SK-N-MC (cell line): ENCODE measurements around the gene APBA2.

ENCODE experiments used
- DNase-seq: peaks from one replicate; pipeline ENCODE4 v3.0.0-alpha.2; 2011; ENCODE audit warnings: low read depth, low spot score
- H3K27ac ChIP-seq: fragments of 200-600 bp; sonication (generic); 2 replicates; pipeline ENCODE4 v1.5.1; 2016; ENCODE audit warnings: mixed run types
- H3K36me3 ChIP-seq: fragments of 200-600 bp; sonication (generic); 2 replicates; pipeline ENCODE4 v1.6.1; 2017; ENCODE audit warnings: antibody characterized with exemption, low read length, mixed read lengths; ENCODE audit not compliant: insufficient read depth
- H3K4me3 ChIP-seq: fragments of 200-600 bp; sonication (generic); 2 replicates; pipeline ENCODE4 v1.5.1; 2016
- H3K9ac ChIP-seq: fragments of 200-600 bp; sonication (generic); 2 replicates; pipeline ENCODE4 v1.8.0; 2017; ENCODE audit warnings: mixed run types, mixed read lengths; ENCODE audit not compliant: insufficient read length
- H3K9me3 ChIP-seq: fragments of 200-600 bp; sonication (generic); 2 replicates; pipeline ENCODE4 v1.6.1; 2017; ENCODE audit warnings: low read depth, mild to moderate bottlenecking, antibody characterized with exemption, low read length, moderate library complexity, mixed read lengths
- EZH2 ChIP-seq: fragments of 200-600 bp; sonication (generic); IDR thresholded peaks from one replicate; pipeline ENCODE4 v1.6.1; 2017; ENCODE audit warnings: antibody characterized with exemption
- FOXP2 ChIP-seq: optimal IDR thresholded peaks from 2 replicates; pipeline ENCODE3; 2011; ENCODE audit warnings: mild to moderate bottlenecking, moderate library complexity; ENCODE audit not compliant: insufficient read depth; ENCODE audit errors: extremely low read length, control extremely low read depth
- POLR2AphosphoS5 ChIP-seq: IDR thresholded peaks from 2 replicates; pipeline ENCODE4 v1.6.1; 2012; ENCODE audit warnings: mild to moderate bottlenecking, low read depth, low read length, borderline replicate concordance

Gene APBA2

GRCh38 chr15:28878209-28878608 lies 7.6 kb upstream of the APBA2 start:
- TF ChIP-seq POLR2AphosphoS5: no peak
- TF ChIP-seq EZH2: no peak
- TF ChIP-seq FOXP2: no peak
- Histone ChIP-seq H3K36me3 (no peaks in the 10 kb centered on the region), H3K27ac (no peak overlapping the region), H3K9ac (no peak overlapping the region), H3K9me3 (no peaks in the 10 kb centered on the region), H3K4me3 (no peak overlapping the region)
- no peak for DNase-seq

GRCh38 chr15:28879551-28879950 lies 6.2 kb upstream of the APBA2 start:
- Histone ChIP-seq H3K27ac (no peak overlapping the region), H3K4me3 (no peak overlapping the region), H3K36me3 (no peaks in the 10 kb centered on the region), H3K9me3 (no peaks in the 10 kb centered on the region), H3K9ac (no peak overlapping the region)
- no peak for DNase-seq
- no peak for TF ChIP-seq FOXP2
- TF ChIP-seq POLR2AphosphoS5: no peak
- no peak for TF ChIP-seq EZH2

GRCh38 chr15:28880680-28881079 lies 5.1 kb upstream of the APBA2 start:
- no peak overlapping the region for H3K4me3 ChIP-seq
- DNase-seq: no peak
- no peak overlapping the region for H3K9ac ChIP-seq
- H3K27ac ChIP-seq: no peak overlapping the region
- no peaks in the 10 kb centered on the region for H3K36me3 ChIP-seq
- TF ChIP-seq EZH2 (no peak), FOXP2 (no peak), POLR2AphosphoS5 (no peak)
- no peaks in the 10 kb centered on the region for H3K9me3 ChIP-seq

GRCh38 chr15:28881170-28881569 lies 4.6 kb upstream of the APBA2 start:
- Histone ChIP-seq H3K9ac (no peak overlapping the region), H3K27ac (no peak overlapping the region), H3K4me3 (no peak overlapping the region), H3K9me3 (no peaks in the 10 kb centered on the region), H3K36me3 (no peaks in the 10 kb centered on the region)
- TF ChIP-seq FOXP2 (no peak), POLR2AphosphoS5 (no peak), EZH2 (no peak)
- no peak for DNase-seq

- Histone ChIP-seq H3K9ac (no peak overlapping the region), H3K9me3 (no peaks in the 10 kb centered on the region), H3K4me3 (no peak overlapping the region), H3K27ac (no peak overlapping the region), H3K36me3 (no peaks in the 10 kb centered on the region)
- DNase-seq: no peak
- TF ChIP-seq FOXP2 (no peak), POLR2AphosphoS5 (no peak), EZH2 (no peak)
These were observed 4.2 kb upstream of the APBA2 start for GRCh38 chr15:28881600-28881999.

GRCh38 chr15:28884151-28884940 lies 1.4 kb upstream of the APBA2 start:
- Histone ChIP-seq H3K4me3 (no peak overlapping the region), H3K9me3 (no peaks in the 10 kb centered on the region), H3K36me3 (no peaks in the 10 kb centered on the region), H3K27ac (no peak overlapping the region), H3K9ac (no peak overlapping the region)
- no peak for TF ChIP-seq FOXP2
- no peak for TF ChIP-seq EZH2
- TF ChIP-seq POLR2AphosphoS5: no peak
- no peak for DNase-seq

- TF ChIP-seq FOXP2 (no peak), POLR2AphosphoS5 (no peak), EZH2 (no peak)
- Histone ChIP-seq H3K9ac (no peak overlapping the region), H3K4me3 (no peak overlapping the region), H3K27ac (no peak overlapping the region), H3K36me3 (no peaks in the 10 kb centered on the region), H3K9me3 (no peaks in the 10 kb centered on the region)
- DNase-seq: no peak
These were observed 595 bp upstream of the APBA2 start for GRCh38 chr15:28885128-28885629.

GRCh38 chr15:28886431-28887338 lies 911 bp downstream of the APBA2 start:
- DNase-seq: no peak
- Histone ChIP-seq H3K9me3 (no peaks in the 10 kb centered on the region), H3K4me3 (no peak overlapping the region), H3K9ac (no peak overlapping the region), H3K27ac (no peak overlapping the region), H3K36me3 (no peaks in the 10 kb centered on the region)
- peak; percentile 91 for TF ChIP-seq EZH2
- TF ChIP-seq FOXP2: no peak
- TF ChIP-seq POLR2AphosphoS5: no peak
